ENCODE measurements around the gene TNS1. TPM values are rescaled to one million over a fixed set of nuclear protein-coding genes. Genes with fewer than 3 reads are reported as not detected.

Gene TNS1
- total and polyA plus RNA-seq, 4 donors = 67.0 to 377 (median 208) TPM

DNA sequence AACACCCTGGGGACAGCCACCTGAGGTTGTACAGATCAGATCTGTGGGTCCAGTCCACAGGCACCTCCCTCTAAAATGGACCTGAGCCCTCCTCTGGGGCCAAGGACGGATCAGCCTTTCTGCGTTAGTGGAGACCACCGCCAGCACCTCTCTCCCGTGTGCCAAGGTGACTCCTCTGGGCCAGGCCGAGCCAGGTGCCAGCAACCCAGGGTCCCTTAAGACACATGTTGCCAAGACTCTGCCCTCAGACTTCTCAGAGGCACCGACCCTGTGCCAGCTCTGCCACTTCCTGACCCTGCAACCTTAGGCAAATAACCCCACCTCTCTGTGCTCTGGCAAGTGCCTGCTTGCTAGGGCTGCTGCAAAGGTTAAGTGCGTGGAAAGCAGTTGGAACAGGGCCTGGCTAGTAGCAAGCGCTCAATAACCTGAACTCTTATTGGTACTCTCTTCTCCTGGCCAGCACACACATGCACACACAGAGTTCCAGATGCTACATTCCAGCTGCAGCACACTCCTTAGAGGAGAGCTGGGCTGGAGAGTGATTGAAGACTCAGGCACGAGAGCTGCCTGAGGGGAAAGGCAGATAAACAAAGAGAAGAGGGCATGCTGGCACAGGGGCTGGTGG is 105.6 kb downstream of the TNS1 start:
- DNase-seq = no peak
- Histone ChIP-seq H3K4me3 (no peak overlapping the region), H3K36me3 (ENCODE audit: control insufficient read depth in 4 of 4, insufficient read depth in 4 of 4, low read length in 4 of 4) (peaks cover 30 to 63% (median 54%) of the 10 kb centered on the region in 4 donors), H3K27ac (ENCODE audit: low read depth in 1 of 2, low read length in 1 of 2) (peak overlapping the region in 1 of 2 donors; percentile 96), H3K27me3 (ENCODE audit: control insufficient read depth in 3 of 3, insufficient read depth in 3 of 3, low read length in 2 of 3) (no peaks in the 10 kb centered on the region), H3K9me3 (ENCODE audit: control insufficient read depth in 4 of 4, insufficient read depth in 3 of 4, low read length in 3 of 4) (no peaks in the 10 kb centered on the region), H3K9ac (ENCODE audit: insufficient read depth in 1 of 2, low read length in 2 of 2) (no peak overlapping the region), H3K4me1 (ENCODE audit: control insufficient read depth in 5 of 5, insufficient read depth in 5 of 5, low read length in 5 of 5) (peaks cover 16 to 31% (median 22%) of the 10 kb centered on the region in 5 donors)
- WGBS, 2 donors = 63 to 80% methylated on average over 9 of the region's 9 CpGs
- peak; percentile 3 for ATAC-seq (ENCODE audit: insufficient read depth, low FRiP score)
- TF ChIP-seq, protein P1, sequence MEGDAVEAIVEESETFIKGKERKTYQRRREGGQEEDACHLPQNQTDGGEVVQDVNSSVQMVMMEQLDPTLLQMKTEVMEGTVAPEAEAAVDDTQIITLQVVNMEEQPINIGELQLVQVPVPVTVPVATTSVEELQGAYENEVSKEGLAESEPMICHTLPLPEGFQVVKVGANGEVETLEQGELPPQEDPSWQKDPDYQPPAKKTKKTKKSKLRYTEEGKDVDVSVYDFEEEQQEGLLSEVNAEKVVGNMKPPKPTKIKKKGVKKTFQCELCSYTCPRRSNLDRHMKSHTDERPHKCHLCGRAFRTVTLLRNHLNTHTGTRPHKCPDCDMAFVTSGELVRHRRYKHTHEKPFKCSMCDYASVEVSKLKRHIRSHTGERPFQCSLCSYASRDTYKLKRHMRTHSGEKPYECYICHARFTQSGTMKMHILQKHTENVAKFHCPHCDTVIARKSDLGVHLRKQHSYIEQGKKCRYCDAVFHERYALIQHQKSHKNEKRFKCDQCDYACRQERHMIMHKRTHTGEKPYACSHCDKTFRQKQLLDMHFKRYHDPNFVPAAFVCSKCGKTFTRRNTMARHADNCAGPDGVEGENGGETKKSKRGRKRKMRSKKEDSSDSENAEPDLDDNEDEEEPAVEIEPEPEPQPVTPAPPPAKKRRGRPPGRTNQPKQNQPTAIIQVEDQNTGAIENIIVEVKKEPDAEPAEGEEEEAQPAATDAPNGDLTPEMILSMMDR (IDR thresholded peaks at IDR 0.05; ENCODE audit: control extremely low read depth, extremely low read depth) = no peak

DNA sequence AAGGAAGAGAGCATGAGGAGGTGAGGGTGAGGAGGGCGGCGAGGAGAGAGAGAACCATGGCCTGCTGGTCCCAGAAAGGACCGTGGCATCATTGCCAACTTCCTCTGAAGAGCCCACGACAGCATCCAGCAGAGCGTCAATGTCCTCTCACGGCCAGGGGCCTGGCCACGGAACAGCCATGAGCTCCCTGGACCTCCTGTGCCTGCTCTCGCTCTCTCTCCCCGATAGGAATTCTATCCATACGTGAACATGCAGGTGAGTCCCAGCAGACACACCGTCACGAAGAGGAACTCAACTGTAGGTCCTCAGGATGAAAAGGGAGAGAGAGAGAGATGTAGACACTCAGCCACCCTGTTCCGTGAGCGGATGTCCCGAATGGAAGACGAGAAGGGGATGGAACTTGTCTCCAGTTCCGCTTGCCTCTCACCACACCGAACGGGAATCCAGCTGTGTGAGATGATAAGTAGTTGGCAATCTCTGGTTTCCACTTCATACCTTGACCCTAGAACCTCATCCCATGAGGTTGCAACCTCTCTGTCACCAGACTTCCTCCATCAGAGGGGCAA is 107.6 kb downstream of the TNS1 start:
- Histone ChIP-seq H3K9me3 (ENCODE audit: control insufficient read depth in 4 of 4, insufficient read depth in 3 of 4, low read length in 3 of 4) (no peaks in the 10 kb centered on the region), H3K36me3 (ENCODE audit: control insufficient read depth in 4 of 4, insufficient read depth in 4 of 4, low read length in 4 of 4) (peaks cover 39 to 72% (median 65%) of the 10 kb centered on the region in 4 donors), H3K27ac (ENCODE audit: low read depth in 1 of 2, low read length in 1 of 2) (peak overlapping the region in 1 of 2 donors; percentile 69), H3K4me3 (no peak overlapping the region), H3K9ac (ENCODE audit: insufficient read depth in 1 of 2, low read length in 2 of 2) (no peak overlapping the region), H3K4me1 (ENCODE audit: control insufficient read depth in 5 of 5, insufficient read depth in 5 of 5, low read length in 5 of 5) (peaks cover 5 to 17% (median 8%) of the 10 kb centered on the region in 5 donors), H3K27me3 (ENCODE audit: control insufficient read depth in 3 of 3, insufficient read depth in 3 of 3, low read length in 2 of 3) (no peaks in the 10 kb centered on the region)
- TF ChIP-seq, protein P1 (IDR thresholded peaks at IDR 0.05; ENCODE audit: control extremely low read depth, extremely low read depth) = no peak
- WGBS, 2 donors = 86 to 93% methylated on average over 19 of the region's 19 CpGs
- DNase-seq (no peak), ATAC-seq (ENCODE audit: insufficient read depth, low FRiP score) (no peak)

- Histone ChIP-seq H3K9ac (ENCODE audit: insufficient read depth in 1 of 2, low read length in 2 of 2) (no peak overlapping the region), H3K36me3 (ENCODE audit: control insufficient read depth in 4 of 4, insufficient read depth in 4 of 4, low read length in 4 of 4) (peaks cover 49 to 83% (median 77%) of the 10 kb centered on the region in 4 donors), H3K4me1 (ENCODE audit: control insufficient read depth in 5 of 5, insufficient read depth in 5 of 5, low read length in 5 of 5) (peaks cover 0 to 16% (median 4%) of the 10 kb centered on the region in 5 donors), H3K9me3 (ENCODE audit: control insufficient read depth in 4 of 4, insufficient read depth in 3 of 4, low read length in 3 of 4) (no peaks in the 10 kb centered on the region), H3K4me3 (no peak overlapping the region), H3K27me3 (ENCODE audit: control insufficient read depth in 3 of 3, insufficient read depth in 3 of 3, low read length in 2 of 3) (no peaks in the 10 kb centered on the region), H3K27ac (ENCODE audit: low read depth in 1 of 2, low read length in 1 of 2) (peak overlapping the region in 1 of 2 donors; percentile 59)
- DNase-seq = no peak
- WGBS, 2 donors = 90 to 93% methylated on average over 8 of the region's 8 CpGs
- TF ChIP-seq, protein P1 (IDR thresholded peaks at IDR 0.05; ENCODE audit: control extremely low read depth, extremely low read depth) = no peak
- no peak for ATAC-seq (ENCODE audit: insufficient read depth, low FRiP score)
Observed at GRCh38 chr2:217893440-217893839, 109.4 kb downstream of the TNS1 start.
